A204.1 (cell line): ENCODE data around the gene HBD.
"Not testable (repeated sequence)": the region's sequence is repeated elsewhere in the genome, so short reads cannot be mapped to it uniquely, and the experiment has no call there.

ENCODE experiments used
- FAIRE-seq: peaks from 2 replicates; lab custom pipeline; 2012; peaks lifted over from hg19 to GRCh38; lab: Jason Lieb, UNC

The HBD gene

DNA sequence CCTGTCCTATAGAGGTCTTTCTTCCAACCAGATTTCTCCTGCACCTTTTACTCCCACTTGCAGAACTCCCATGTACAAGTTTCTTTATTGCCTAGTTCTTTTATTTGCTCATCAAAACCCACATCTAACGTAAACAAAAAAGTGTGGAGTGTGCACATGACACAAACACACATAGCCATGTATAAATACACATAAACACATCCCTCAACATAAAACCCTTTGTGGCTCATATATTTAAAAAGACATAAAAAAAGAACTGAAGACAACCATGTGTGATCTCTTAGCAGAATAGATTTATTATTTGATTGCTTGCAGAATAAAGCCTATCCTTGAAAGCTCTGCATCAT is 18.6 kb upstream of the HBD start:
- no peak for FAIRE-seq

DNA sequence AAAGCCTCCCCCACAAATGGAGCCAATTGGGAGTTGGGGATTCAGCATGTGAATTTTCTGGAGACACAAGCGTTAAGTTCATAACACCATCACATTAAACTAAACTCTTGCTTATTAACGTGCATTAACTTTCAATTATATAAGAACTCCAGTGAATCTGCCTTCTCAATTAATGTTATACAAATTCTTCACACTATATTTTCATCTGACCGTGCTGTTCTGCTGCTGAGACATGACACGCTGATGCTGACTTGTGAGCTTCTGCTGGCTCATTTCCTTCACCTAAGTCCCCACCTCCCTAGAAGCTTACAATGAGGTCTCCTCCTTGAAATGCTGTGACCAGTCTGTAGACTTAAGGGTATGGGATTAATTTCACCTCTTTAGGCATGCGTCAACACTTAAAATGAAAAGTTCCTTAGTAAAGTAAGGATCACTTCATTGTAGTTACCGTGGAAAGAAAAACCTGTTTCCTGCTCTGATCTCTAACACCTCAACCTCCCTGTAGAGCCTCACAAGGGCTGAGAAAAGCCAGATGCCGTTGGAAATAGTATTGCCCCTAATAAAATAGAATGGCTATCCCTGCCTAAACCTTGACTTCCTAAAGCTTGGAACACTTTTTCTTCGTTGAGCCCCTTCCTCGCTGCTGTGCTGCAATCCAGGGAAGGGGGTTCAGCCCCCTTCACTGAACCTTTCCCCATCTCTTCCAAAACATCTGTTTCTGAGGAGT is 18.1 kb upstream of the HBD start:
- no peak for FAIRE-seq

DNA sequence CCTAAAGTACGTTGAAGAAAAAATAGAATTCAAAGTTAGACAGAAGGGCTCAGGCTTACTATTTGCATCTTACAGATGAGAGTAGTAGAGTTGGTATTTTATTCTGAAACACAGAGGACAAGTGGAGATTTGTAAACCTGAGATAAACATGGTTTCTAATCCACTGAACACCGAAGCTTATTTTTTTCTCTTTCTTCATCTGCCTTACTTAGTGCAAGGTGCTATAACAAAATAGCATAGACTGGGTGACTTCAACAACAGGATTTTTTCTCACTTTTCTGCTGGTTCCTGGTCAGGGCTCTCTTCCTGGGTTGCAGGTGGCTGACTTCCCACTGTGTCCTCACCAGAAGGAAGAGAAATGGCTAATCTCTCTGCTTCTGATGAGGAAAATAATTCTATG is 17.5 kb upstream of the HBD start:
- FAIRE-seq = no peak

DNA sequence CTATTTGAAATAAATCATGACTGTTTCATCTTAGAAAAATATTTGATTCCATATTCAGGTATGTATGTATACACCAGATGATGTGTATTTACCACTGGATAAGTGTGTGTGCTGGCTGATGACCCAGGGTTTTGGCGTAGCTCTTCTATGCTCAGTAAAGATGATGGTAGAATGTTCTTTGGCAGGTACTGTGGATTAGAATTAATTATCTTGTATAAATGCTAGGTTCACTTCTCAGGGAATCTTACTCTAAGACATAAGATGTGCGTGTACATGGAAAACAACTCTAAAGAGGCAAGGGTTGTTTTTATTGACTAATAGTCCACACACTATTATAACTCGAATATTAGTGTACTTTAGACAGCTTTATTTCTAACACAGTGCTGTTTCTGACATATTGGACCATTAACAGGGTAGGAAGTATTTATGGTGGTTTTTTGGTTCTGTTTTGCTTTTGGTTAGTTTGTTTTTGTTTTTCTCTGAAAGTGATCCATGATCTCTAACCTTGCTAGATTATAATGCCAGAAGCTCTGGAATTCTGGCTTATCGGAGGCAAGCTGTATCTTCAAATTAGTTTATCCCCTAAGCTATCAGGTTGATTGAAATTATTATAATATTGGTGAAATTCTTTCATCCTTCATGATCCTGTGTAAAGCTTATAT is 16.4 kb upstream of the HBD start:
- no peak for FAIRE-seq

DNA sequence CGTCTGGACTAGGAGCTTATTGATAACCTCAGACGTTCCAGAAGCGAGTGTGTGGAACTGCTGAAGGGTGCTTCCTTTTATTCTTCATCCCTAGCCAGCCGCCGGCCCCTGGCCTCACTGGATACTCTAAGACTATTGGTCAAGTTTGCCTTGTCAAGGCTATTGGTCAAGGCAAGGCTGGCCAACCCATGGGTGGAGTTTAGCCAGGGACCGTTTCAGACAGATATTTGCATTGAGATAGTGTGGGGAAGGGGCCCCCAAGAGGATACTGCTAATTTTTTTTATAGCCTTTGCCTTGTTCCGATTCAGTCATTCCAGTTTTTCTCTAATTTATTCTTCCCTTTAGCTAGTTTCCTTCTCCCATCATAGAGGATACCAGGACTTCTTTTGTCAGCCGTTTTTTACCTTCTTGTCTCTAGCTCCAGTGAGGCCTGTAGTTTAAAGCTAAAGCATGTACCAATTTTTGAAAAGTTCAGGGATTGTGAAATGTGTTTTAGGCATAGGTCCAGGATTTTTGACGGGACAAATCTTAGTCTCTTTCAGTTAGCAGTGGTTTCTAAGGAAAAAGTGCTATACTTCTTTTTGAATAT is 15.6 kb upstream of the HBD start, which contains the start of gene HBG1:
Gene HBG1, minus strand, starts transcription at position 51 of the 590 bp plus-strand sequence. CDS start 53 bp downstream, outside the sequence.
- FAIRE-seq = not testable (repeated sequence)

DNA sequence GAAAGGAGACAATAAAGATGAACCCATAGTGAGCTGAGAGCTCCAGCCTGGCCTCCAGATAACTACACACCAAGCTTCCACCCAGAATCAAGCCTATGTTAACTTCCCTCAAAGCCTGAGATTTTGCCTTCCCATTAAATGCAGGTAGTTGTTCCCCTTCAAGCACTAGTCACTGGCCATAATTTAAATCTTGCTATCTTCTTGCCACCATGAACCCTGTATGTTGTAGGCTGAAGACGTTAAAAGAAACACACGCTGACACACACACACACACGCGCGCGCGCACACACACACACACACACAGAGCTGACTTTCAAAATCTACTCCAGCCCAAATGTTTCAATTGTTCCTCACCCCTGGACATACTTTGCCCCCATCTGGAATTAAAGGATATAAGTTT is 14.2 kb upstream of the HBD start:
- not testable (repeated sequence) for FAIRE-seq

DNA sequence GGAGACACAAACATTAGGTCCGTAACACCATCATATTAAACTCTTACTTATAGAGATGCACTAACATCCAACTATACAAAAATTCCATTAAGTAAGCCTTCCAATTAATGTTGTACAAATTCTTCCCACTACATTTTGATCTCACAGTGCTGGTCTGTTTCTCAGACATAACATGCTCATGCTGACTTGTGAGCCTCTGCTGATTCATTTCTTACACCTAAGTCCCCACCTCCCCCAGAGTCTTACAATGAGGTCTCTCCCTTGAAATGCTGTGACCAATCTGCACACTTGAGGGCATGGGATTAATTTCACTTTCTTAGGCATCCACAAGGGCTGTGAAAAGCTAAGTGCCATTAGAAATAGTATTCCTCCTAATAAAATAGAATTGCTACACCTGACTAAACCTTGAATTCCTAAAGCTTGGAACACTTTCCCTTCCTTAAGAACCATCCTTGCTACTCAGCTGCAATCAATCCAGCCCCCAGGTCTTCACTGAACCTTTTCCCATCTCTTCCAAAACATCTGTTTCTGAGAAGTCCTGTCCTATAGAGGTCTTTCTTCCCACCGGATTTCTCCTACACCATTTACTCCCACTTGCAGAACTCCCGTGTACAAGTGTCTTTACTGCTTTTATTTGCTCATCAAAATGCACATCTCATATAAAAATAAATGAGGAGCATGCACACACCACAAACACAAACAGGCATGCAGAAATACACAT is 13.3 kb upstream of the HBD start:
- no peak for FAIRE-seq

DNA sequence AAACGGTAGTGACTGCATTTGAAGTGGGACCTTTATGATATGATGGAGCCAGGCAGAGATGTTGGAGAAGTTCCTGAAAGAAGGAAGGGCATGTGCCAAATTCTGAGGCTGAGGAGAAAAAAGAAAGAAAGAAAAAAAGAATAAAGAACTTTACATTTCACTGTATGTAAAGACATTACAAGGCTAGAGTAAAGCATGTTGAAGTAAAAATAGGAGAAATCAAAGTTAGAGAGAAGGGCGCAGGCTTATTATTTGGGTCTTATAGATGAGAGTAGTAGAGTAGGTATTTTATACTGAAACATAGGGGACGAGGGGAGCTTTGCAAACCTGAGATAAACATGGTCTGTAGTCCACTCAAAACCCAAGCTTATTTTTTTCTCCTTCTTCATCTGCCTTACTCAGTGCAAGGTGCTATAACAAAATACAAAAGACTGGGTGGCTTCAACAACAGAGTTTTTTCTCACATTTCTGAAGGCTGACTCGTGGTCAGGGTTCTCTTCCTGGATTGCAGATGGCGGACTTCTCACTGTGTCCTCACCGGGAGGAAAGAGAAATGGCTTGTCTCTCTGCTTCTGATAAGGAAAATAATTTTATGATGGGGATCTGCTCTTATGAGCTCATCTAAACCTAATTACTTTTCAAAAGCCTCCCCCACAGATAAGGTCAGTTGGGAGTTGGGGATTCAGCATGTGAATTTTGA is 12.6 kb upstream of the HBD start:
- FAIRE-seq = no peak

DNA sequence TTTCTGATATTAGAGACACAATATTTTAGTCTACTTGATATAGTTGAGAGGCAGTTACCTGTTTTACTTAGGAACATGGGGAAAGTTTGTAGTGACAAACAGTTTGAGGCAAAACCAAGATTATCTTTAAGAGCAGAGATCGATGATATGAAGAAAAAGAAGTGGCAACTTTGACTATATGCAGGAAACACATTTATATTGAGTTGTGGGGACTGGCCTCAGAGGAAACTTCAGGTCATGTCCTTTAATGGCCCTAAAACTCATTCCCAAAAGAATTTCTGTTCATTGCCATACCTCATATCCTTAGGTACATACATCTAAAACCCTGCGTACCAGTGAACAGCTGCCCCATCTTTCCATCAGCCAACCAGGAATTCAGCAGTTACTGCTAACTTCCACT is 10.9 kb upstream of the HBD start:
- no peak for FAIRE-seq

DNA sequence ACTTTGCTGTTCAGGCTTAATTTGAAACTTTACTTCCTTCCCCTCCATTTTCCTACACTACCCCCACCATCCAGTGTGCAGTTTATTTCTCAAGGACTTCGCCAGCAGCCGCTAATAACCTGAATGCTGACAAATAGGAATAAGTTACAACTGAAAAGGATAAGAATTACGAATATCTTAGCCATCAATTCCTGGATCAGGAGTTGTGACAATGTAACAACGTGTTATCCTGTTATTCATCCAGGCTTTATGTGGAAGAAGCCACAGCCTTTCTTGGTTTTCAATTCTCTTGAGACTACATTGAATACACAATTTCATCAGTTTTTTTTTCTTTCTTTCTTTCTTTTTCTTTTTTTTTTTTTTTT is 9.5 kb upstream of the HBD start:
- FAIRE-seq = no peak

DNA sequence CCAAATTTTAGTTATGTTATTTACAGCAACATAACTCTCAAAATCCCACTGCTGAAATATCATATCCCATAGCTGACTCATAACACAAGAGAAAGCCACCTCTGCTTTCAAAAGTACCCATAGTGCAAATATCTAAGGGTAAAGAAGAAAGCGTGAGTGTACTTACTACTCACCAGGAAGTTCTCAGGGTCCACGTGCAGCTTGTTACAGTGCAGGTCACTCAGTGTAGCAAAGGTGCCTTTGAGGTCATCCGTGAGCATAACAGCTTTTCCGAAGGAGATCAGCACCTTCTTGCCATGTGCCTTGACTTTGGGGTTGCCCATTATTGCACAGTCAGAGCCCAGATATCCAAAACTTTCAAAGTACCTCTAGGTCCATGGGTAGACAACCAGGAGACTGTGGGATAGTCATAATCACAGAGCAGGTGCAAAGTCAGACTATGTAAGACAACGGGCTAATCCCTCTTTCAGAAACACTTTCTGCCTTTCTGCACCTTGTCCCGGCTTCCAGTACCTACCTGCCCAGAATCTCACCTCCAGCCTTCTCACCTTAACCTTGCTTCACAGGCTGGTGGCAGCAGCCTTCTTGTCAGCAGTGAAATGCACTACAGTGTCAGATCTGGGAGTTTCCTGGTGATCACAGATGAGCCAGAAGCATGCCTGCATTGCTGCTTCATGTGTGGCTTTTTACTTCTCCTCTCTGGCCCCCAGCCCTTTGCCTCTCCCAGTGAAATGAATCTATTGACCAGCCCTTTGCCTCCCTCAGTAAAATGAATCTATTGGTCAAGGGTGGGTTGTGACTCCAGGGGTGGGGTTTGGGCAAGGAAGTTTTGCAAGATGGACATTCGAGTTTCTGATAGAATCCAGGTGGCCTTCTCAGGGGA is 8.9 kb upstream of the HBD start:
- no peak for FAIRE-seq

DNA sequence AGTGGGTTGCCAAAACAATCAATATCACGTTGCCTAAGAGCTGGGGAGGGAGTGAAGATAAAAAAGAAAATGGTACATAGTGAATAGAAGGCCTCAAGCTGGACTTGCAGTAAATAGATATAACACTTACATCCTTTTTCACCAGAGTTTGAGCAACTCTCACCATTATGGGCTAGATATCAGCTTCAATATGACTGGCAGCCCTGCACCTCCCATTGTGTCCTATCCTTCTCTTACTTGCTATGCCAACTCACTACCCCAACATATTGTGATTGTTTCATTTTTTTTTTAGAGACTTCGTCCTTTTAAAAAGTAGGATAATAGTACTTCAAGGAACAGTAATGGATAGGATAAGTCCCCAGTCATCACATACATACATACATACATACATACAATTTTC is 7.9 kb upstream of the HBD start:
- no peak for FAIRE-seq

DNA sequence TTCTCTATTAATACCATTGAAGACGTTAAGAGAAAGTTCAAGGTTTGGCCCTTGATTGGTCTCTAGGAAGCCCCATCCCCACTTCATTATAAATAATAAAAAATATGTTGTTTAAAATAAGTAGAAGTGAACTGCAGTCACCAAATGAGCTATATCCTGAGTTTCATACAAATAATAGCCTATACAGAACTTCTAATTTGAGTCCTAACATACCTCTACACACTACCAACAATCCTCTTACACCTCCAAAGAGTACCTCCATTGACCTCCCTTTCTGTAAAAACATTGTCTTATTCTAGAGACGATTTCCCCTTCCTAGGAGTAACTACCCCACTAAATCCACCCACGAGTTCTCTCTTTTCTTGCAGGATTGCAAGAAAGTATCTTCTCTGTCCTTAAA is 7.2 kb upstream of the HBD start:
- FAIRE-seq = no peak

DNA sequence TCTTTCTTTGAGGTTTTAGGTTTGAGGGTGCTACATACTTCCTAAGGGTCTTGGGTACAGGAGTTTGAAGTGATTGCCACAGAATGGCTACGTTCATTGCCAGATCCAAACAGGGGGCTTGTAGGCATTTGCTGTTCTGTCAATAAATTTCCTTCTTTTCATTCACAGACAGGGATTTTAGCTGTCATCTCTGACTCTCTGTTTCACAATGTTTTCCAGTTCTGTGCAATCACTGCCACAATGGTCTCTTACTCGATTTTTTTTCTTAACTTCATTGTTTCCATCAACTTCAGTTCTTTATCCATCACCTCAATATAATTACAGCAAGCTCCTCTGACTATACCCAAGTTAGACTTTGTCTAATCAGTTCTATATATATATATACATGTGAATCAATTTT is 6.2 kb upstream of the HBD start:
- no peak for FAIRE-seq

DNA sequence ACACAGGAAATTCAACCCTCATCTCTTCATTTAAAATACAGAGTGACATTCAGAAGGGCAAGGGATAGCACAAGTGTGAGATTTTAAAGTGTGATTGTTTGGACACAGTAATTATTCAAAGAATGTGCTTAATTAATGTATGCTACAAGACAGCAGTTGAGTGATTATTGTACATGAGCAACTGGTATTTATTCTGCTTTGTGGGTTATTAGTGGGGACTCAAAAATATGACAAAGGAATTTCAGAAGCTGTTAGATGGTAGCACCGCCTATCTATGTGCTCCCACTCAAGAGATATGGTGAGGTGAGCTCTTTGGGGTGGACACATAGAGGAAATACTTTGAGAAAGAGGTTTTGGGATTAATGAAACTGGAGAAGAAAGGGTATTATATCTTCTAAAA is 5.8 kb upstream of the HBD start:
- no peak for FAIRE-seq

DNA sequence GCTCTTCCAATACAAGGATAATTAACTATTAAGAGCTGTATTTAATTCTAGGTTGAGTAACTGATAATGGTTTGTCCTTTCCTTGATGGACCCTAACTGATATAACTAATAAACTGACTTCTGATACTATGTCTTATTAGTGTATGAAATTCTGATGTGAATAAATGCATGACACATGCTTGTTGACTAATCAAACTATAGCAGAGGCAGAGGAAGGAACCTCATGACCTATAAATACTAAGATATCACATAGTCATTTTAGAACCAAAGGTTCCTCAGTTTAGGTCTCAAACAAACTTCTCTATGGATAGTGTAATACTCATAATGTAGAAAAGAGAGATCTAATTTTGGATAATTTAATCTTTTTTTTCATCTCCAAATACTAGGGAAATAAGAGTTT is 4.8 kb upstream of the HBD start:
- no peak for FAIRE-seq

DNA sequence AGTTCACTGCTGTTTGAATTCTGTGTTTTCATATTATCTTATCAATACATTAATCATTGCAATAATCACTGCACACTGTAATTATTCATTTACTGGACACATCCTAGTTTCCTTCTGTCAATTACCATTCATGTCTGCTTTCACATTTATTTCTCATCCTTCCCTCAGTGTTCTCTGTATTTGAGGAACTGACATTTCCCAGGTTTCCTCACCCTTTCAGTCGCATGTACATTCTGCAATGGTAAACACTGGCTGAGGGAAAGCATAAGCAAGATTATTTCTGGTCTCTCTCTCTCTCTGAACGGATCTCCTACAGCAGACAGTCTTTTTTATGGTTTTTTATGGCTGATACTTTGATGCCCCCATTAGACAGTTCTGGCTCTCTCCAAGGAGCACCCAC is 4.2 kb upstream of the HBD start:
- FAIRE-seq = no peak

DNA sequence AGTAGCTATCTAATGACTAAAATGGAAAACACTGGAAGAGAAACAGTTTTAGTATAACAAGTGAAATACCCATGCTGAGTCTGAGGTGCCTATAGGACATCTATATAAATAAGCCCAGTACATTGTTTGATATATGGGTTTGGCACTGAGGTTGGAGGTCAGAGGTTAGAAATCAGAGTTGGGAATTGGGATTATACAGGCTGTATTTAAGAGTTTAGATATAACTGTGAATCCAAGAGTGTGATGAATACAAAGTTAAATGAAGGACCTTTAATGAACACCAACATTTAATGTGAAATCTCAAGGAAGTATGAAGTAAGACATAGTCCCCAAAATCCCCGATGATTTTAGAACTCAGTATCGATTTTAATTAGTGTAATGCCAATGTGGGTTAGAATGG is 3.1 kb upstream of the HBD start:
- FAIRE-seq = no peak

DNA sequence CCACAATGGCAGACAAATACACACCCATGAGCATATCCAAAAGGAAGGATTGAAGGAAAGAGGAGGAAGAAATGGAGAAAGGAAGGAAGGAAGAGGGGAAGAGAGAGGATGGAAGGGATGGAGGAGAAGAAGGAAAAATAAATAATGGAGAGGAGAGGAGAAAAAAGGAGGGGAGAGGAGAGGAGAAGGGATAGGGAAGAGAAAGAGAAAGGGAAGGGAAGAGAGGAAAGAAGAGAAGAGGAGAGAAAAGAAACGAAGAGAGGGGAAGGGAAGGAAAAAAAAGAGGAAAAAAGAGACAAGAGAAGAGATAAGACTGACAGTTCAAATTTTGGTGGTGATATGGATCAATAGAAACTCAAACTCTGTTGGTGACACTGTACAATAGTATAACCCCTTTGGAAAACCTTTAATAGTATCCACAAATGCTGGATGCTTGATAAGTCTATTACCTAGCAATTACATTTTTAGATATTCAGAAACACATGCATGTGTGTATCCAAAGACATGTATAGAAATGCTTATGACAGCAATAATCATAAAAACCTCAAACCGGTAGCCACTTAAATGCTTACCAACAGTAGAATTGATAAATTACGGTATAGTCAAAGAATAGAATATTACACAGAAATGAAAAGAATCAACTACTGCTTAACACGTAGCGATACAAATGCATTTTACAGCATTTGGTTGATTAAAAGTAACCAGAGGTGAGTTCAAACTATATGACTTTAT is 1.2 kb upstream of the HBD start:
- FAIRE-seq = no peak

DNA sequence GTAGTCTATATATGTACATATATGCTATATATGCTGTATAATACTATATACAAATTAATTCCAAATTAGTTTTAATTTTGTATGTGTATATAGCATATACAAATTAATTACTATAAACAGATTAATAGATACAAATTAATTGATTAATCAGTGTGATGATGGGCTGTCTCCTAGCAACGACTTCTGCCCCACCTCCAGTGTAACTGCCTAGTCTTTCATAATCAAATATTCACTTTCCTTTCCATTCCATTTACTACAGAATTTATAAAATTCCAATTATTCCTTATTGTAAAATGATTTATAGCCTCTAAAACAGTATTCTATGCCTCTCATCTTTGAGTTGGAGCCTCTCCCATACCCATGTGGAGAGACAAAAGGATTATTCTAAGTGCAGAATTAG is 976 bp downstream of the HBD start:
- no peak for FAIRE-seq

DNA sequence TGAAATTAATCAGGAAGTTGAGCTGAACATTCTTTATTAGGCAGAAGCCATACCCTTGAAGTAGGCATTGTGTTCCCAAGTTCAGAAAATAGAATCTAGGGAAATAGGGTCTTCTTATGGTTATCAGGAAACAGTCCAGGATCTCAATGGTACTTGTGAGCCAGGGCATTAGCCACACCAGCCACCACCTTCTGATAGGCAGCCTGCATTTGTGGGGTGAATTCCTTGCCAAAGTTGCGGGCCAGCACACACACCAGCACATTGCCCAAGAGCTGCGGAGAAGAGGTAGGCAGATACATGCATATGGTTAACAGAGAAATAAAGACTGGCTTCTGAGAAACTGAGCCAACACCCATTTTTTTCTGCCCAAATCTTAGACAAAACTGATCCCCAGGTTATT is 1.5 kb downstream of the HBD start:
- FAIRE-seq = no peak
